Measurements from ENCODE around the gene ABCC8.
"Not testable (repeated sequence)": the region's sequence is repeated elsewhere in the genome, so short reads cannot be mapped to it uniquely, and the experiment has no call there.

ABCC8 gene

DNA sequence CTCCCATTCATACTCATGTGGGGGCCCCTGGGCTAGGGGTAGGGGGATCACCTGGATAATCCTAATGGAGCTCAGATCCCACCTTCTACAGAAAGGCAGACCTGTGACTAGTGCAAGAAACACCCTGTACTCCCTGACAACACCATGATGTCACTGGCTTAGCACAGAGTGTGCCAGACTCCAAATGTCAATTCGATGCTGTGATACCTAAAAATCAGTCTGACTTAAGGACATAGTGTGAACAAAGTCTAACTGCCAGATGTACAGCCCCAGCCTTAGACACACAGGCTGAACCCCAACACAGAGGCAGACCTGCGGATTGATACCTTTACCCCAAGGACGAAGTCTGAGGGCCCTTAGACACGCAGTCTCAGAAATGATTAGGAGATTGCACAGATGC, 8.5 kb downstream of the ABCC8 start:
- DNase-seq = no peak

DNA sequence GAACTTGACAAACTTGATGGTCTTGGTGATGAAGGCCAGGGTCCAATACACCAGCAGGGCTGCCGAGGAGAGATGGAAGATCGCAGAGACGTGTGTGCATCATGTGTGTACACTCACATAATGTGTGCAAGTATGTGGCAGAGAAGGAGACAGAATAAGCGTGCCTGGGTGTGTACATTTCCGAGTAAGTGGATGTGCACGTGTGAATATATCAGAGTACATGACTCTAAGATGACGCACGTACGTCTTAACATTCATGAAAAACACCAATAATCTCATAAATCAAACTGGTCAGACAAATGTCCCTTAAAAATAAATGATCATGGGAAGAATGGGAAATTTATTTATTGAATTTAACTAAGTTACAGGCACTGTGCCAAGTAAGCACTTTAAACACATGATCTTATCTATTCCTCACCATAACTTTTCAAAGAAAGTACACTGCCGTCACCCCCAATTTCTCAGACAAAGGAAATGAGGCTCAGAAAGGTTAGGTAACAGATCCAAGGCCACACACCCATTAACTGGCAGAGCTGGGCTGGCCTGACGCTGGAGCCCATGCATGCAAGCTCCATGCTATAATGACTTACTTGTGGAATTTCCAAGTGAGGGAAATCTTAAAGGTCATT, 13.0 kb downstream of the ABCC8 start:
- no peak for DNase-seq

DNA sequence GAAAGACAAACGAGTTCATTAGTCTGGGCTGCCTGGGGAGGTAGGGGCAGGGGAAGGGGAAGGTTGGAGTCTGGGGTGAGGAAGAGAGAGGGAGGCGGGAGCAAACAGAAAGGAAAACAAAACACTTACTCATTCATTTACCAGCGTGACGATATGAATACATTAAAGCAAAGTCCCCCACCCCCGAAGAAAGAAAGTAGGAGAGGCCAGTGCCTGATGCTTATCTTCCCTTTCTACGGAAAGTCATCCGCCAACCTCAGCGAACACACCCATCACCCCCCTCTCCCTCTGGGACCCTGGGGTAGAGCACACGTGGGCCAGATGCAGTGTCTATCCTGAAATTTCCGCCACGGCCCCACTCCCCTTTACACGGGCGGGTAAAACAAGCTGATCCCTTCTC, 13.7 kb downstream of the ABCC8 start:
- no peak for DNase-seq

GRCh38 chr11:17460406-17460805, 16.2 kb downstream of the ABCC8 start:
- DNase-seq = no peak

GRCh38 chr11:17459236-17459896, 17.3 kb downstream of the ABCC8 start:
- no peak for DNase-seq

DNA sequence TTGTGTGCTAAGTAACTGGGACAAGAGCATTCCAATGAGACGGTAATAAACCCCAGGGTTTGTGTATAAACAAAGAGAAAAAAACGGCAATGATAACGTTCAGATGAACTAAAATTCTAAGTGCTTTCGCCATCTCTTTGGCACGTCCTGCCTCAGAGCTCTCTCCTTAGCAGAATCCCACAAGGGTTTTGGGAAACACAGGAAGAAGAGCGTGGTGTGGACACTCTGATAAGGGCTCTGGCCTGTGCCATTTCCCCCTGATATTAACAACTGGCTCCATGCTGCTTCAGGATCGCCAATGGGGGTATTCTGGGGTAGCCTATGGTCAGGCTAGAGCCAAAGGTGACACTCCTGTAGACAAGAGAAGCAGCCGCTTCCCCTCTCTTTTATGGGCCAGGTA, 18.4 kb downstream of the ABCC8 start:
- no peak for DNase-seq

GRCh38 chr11:17457396-17458173, 19.1 kb downstream of the ABCC8 start:
- DNase-seq = no peak

DNA sequence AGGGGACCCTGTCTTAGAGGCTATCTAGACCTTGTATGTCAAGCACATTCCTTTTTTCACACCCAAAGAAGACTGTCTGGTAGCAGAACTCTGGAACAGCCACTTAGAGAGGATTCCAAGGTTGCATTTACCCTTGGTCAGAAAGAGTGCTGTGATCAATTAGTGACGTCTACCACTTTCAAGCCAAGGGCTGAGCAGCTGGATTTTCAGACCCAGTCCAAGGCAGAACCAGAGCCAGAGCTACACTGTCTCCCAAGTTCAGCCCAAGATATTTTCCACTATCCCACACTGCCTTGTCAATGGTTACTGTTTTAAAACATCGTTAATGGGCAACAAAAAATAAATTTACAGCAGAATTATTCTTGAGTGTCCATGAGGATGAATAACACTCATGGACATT, 24.0 kb downstream of the ABCC8 start:
- no peak for DNase-seq

DNA sequence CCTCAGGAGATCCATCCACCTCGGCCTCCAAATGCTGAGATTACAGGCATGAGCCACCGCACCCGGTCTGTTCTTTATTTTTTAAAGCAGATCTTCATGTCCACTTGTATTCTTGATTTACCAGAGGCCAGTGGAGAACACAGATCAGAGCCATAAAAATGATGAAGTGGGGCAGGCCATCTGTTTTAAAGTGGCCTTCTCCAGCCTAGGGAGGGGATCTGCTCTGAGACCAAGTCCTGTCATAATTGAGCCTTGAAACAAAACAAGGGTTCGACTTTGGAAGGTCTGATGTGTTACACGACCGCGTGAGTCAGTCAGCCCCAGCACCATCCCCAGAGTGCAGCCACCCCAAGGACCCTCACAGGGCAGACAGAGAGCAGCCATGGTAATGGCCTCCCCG, 27.5 kb downstream of the ABCC8 start:
- no peak for DNase-seq

GRCh38 chr11:17446482-17446881, 30.2 kb downstream of the ABCC8 start:
- DNase-seq = no peak

DNA sequence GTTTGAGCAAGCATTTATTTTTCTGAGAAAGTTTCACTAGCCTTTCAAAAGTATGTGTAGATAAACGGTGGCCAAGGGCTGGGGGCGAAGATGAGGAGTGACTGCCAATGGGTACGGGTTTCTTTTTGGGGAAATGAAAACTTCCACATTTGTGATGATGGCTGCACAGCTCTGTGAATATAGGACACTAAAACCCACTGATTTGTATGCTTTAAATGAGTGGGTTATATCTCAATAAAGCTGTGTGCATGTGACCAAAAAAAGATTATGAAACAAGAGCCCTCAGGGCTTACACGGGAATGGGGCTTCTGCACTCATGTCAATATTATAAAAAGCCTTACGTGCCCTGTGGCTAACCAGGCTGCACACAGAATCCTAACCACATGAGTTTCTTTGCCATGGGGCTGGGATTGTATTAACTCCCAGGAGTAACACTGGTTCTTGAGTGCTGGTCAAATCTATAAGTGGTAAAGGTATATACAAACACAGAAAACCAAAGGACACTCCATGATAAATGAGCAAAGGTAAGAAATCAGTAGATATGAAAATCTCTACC, 31.3 kb downstream of the ABCC8 start:
- DNase-seq = no peak

- DNase-seq = no peak
Measured at GRCh38 chr11:17443926-17444690, 32.5 kb downstream of the ABCC8 start.

GRCh38 chr11:17443423-17443822, 33.2 kb downstream of the ABCC8 start:
- no peak for DNase-seq

- DNase-seq = no peak
Measured at GRCh38 chr11:17443000-17443399, 33.6 kb downstream of the ABCC8 start.

DNA sequence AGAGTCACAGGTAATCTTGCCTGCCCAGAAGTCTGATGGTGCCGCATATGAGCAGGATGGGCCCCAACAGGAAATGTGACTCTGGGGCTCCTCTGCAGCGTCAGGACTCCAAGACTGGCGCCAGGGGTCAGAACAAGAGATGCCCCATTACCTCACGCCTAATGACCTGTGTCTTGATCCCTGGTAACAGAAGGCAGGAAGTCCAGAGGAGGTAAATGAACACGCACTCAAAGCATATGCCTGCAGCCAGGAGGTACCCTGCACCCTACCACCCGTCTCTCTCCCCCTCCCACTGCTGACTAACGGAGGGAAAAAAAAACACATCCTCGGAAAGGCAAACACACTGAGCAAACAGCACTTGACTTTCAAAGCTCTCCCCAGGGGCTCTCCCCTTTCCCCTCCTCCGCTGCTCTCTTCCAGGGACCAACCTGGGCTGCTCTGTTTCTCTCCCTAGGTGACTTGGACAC, 37.3 kb downstream of the ABCC8 start:
- DNase-seq = no peak

- DNase-seq = no peak
Measured at GRCh38 chr11:17437366-17437765, 39.3 kb downstream of the ABCC8 start.

DNA sequence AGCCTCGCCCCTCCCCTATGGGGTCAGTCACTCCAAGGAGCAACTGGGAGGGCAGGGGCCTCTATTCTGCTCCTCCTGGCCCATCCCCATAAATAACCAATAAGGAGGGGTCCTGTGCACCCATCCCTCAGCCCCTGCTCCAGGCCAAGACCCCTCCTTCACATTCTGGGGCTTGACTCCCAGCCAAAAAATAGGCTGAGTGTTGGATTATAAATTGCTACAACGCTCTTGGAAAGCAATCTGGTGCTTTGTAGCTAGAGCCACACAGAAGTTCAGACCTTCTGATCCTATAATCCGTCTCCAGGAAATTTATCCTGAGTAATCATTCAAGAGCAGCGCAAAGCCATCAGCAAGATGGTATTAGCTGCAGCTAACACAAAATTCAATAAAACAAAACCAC, 42.5 kb downstream of the ABCC8 start:
- no peak for DNase-seq

- DNase-seq = no peak
Measured at GRCh38 chr11:17432002-17432401, 44.6 kb downstream of the ABCC8 start.

DNA sequence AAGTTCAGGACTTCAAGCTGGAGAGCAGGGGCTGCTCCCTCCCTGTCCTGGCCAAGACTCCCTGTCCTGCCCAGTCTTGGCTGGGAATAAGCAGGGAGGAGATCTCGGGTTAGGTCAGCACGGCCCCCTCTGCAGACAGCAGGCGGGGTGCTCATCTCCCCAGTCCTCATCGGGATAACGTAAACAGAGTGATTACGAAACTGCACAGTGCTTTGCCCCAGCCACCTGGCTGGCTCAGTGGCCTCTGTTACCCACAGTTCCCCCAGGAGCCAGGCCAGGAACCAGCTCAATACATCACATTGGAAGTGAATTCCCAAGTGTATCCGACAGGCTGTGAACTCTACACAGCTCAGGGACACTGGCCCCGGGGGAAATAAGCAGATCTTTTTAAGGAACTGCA, 45.5 kb downstream of the ABCC8 start:
- no peak for DNase-seq

DNA sequence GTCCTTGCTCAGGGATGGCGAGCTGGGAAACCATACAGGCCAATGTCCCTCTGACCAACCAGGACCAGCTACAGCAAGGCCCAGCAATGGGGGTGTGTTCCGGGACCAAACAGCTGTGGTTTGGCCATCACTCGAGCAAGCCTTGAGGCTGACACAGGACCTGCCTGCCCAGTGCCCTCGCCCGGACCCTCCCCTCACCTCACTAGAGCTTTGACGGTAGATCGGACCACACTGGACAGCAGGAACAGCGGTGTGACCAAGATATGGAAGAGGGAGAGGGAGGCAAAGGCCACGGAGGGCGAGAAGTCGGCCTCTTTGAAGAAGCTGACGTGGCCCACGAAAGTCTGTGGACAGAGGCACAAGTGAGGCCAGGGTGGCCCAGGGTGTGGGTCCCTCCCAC, 46.0 kb downstream of the ABCC8 start:
- DNase-seq = no peak

DNA sequence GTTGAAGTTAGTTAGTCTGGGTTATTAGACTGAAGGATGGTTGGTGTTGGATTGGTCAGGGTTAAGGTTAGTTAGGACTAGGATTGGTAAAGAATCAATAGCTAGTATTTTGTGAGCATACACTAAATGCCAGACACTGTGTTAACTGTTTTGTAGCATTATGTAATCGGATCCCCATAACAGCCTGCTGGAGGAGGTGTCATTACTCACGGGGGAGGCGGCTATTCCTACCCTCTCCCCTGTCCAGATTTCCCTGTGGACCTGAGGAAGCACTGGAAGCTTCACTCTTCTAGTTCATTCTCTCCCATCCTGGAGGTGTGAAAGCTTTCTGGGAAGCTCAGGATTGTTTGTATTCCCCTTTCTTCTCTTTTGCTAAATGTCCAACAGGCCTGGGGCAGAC, 47.7 kb downstream of the ABCC8 start:
- no peak for DNase-seq

- DNase-seq = no peak
Measured at GRCh38 chr11:17428261-17428660, 48.4 kb downstream of the ABCC8 start.

GRCh38 chr11:17426233-17426632, 50.4 kb downstream of the ABCC8 start:
- DNase-seq = not testable (repeated sequence)
